Stimulated activated CD4-positive, alpha-beta T cell treated with anti-CD3 and anti-CD28 coated beads, TNF-alpha, amount 100 ng/mL, for 4 hours (primary cell): ENCODE data around the gene GALNT7.
A peak's percentile ranks its signal among the peaks of the same experiment; 100 is the strongest.

ENCODE experiments used
- DNase-seq, 3 experiments: peaks; one replicate each; pipeline ENCODE4 v3.0.0-alpha.2; 2020; ENCODE audit warnings: low read depth in 3 of 3

Gene GALNT7

GRCh38 chr4:173345648-173346047 lies 177.0 kb downstream of the GALNT7 start:
- DNase-seq = no peak

DNA sequence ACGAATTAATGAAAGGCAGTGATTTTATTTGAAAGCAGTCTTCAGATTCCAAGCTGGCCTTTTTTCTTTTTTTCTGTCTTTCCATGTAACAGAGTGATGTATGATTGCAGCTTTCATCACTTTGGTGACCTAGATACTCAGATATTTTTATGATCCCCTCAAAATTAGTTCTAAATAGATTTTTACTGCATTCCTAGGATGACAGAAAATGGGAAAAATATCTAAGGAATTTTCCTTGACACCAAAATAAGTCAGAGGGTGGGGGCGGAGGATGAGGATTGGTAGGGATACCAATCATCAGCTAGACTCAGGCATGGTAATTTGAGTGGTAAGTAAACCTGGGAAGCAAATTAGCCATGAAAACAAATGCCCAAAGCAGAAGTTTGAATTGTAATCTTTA lies 177.5 kb downstream of the GALNT7 start:
- DNase-seq = no peak

- no peak for DNase-seq
Measured at GRCh38 chr4:173347467-173347866, 178.9 kb downstream of the GALNT7 start.

- no peak for DNase-seq
Measured at GRCh38 chr4:173357939-173358338, 189.3 kb downstream of the GALNT7 start.

DNA sequence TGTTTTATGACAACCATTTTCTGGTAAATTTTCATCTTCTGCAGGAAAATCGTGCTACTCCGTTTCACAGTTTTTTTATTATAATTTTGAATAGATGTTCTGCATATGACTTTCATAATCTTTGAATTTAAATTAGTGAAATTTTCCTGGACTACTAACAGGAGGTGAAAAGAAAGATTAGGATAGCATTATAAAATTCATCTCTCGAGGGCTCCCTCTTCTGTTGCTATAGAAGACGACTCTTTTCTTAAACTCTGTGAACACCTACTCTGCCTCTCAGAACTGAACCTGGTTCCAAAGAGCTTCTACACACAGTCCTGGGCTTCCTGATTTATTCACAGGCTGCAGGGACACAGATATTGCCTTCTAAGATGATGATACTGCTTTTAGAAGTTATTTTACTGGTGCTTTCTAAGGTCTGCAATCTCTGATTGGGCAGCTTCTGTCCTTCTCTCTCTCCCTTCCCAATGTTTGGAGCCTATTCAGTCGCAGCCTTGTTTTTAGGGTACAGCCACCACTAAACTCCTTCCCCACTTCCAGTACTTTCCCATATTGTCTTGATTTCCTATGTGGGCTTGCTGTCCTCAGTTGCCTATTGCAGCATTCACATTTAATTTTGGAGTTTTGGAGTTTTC lies 192.1 kb downstream of the GALNT7 start:
- no peak for DNase-seq

GRCh38 chr4:173362666-173363065 lies 194.1 kb downstream of the GALNT7 start:
- no peak for DNase-seq

- no peak for DNase-seq
Measured at GRCh38 chr4:173365359-173365996, 196.9 kb downstream of the GALNT7 start.

DNA sequence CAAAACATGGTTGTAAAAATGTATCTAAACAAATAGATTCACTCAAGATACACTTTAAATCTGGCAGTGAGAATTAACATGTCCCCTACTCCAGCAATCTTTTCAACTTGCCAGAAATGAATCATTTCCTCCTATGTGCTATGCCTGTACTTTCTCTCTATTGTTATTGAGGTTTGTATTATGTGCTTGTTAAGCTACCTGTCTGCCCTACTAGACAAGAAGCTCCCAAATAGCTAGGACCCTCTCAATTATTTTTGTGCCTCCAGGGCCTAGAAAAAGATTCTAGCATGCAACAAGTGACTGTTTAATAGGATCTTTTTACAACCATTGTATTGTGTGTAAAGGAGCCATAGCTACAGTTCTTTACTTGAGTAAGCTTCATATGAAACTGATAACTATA lies 198.7 kb downstream of the GALNT7 start:
- DNase-seq = no peak

- no peak for DNase-seq
Measured at GRCh38 chr4:173367946-173368345, 199.3 kb downstream of the GALNT7 start.

GRCh38 chr4:173370130-173370476 lies 201.5 kb downstream of the GALNT7 start:
- peak in 2 of 3 experiments; percentile 32 to 35 for DNase-seq

DNA sequence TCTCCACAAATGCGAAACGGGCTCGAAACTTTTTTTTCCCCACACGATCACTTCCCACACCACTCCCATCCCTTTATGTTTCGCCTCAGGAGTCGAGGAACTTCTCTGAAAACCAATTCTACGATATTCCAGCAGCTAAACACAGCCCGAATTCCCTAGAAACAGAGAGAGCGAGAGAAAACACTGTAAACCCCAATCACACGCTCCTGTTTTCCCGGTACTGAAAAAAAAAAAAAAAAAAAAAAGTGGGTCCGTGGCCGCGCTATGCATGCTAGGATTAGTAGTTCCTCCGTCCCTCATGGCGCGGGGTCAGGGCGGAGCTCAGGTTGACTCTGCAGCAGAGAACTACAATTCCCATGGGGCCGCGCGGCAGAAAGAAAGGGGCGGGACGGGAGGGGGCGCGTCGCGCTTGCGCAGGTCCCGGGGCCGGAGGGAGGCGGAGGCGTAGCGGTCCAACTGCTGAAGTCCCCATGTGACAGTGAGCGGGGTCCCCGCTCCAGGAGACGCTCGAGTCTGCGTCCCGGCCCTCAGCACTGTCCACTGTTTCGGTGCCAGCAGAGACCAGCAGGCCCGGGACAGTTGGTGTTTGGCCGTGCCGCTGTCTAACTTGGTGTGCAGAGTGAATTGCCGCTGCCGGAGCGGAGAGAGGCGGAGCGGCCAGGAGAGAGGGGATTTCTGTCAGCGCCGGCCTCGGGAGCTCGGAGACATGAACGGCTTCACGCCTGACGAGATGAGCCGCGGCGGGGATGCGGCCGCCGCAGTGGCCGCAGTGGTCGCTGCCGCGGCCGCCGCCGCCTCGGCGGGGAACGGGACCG lies 202.1 kb downstream of the GALNT7 start, which contains the start of gene SAP30:
SAP30 (plus strand) TSS at position 478 of the 815 bp plus-strand sequence; CDS start at position 707, 229 bp downstream.
- DNase-seq = peak; percentile 94 to 96 (median 95)

- DNase-seq = peak in 2 of 3 experiments; percentile 2 to 14
Measured at GRCh38 chr4:173371292-173372192, 202.9 kb downstream of the GALNT7 start.
